HL-60 (cell line): ENCODE measurements around the gene NFIL3.

Experiments used
- CTCF ChIP-seq: IDR thresholded peaks from one replicate; pipeline ENCODE4 v1.5.1; 2011; ENCODE audit warnings: low read length, control low read depth, inconsistent platforms; ENCODE audit not compliant: insufficient read depth
- POLR2AphosphoS5 ChIP-seq: IDR thresholded peaks from 2 replicates; pipeline ENCODE4 v1.6.1; 2012; ENCODE audit warnings: low read depth
- REST ChIP-seq: IDR thresholded peaks from 2 replicates; pipeline ENCODE4 v1.6.1; 2012; ENCODE audit warnings: low read depth; ENCODE audit not compliant: insufficient replicate concordance

DNA sequence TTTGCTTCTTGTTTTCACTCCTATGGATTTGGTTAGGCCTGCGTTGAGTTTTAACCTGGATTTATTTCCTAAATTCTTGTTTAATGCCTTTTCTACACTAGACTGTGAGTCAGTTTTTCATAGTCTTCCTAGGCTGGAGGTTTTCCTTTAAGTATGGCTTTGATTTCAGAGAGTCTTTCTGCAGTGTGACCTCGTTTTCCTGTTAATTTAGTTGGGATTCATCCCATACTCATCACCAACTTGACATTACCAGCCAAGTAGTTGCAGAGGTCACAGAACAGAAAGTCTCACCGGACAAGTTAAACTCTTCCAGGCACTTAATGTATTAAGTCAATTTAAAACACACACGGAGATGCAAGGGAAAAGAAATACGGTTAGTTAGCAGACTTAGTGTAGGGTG, 32.2 kb downstream of the NFIL3 start:
- TF ChIP-seq CTCF = no peak
- TF ChIP-seq REST = no peak
- TF ChIP-seq POLR2AphosphoS5 = no peak
